Tibial nerve (tissue), 4 donors: Measurements from ENCODE around the gene COQ8A. TPM values are rescaled to one million over a fixed set of nuclear protein-coding genes. Genes with fewer than 3 reads are reported as not detected.
A peak's percentile ranks its signal among the peaks of the same experiment; 100 is the strongest.

Experiments
- DNase-seq, 2 donors: peaks; one replicate each; pipeline ENCODE4 v3.0.0-alpha.2; 2019; ENCODE audit warnings: low spot score in 2 of 2
- H3K27ac ChIP-seq, 4 donors: fragments of 200-600 bp; sonication (generic) in 3 of 4; one replicate each; pipeline ENCODE4 v1.5.1; 2017 to 2019; ENCODE audit warnings: mild to moderate bottlenecking in 1 of 4
- H3K27me3 ChIP-seq, 2 donors: fragments of 200-600 bp; sonication (generic) in 1 of 2; one replicate each; pipeline versions ENCODE4 v1.5.1 to v1.6.0; 2017 to 2019
- H3K36me3 ChIP-seq, 3 donors: fragments of 200-600 bp; sonication (generic); one replicate each; pipeline ENCODE4 v1.5.1; 2018 to 2019
- H3K4me1 ChIP-seq, 4 donors: fragments of 200-600 bp; sonication (generic) in 3 of 4; one replicate each; pipeline ENCODE4 v1.5.1; 2017 to 2019
- H3K4me3 ChIP-seq, 4 donors: fragments of 200-600 bp; sonication (generic) in 3 of 4; one replicate each; pipeline ENCODE4 v1.5.1; 2017 to 2019; ENCODE audit warnings: mild to moderate bottlenecking in 1 of 4, moderate library complexity in 1 of 4
- H3K9me3 ChIP-seq, 4 donors: fragments of 200-600 bp; sonication (generic) in 3 of 4; one replicate each; pipeline ENCODE4 v1.5.1; 2017 to 2019
- EP300 ChIP-seq, 2 donors: sonication (generic); formaldehyde crosslinking; IDR thresholded peaks; one replicate each; pipeline ENCODE4 v1.6.1; 2017; ENCODE audit warnings: antibody characterized with exemption in 2 of 2, mild to moderate bottlenecking in 1 of 2
- POLR2A ChIP-seq, 2 donors: fragments of 450-650 bp; IDR thresholded peaks; one replicate each; pipeline ENCODE4 v1.6.1; 2017; ENCODE audit warnings: antibody characterized with exemption in 2 of 2, mild to moderate bottlenecking in 2 of 2, moderate library complexity in 2 of 2
- WGBS, 2 donors: methylation state at CpG; one replicate each; pipeline ENCODE4 v1.1.5; 2018; 5-methylcytosine and 5-hydroxymethylcytosine counted together
- total RNA-seq, 4 donors: library from RNA; depleted of rRNA; stranded (reverse); fragments of >200 nt; gene quantifications; one replicate each; pipeline ENCODE4 v1.1.0, GENCODE V29; 2016
- TF ChIP-seq, protein P1 (sequence below), 5 experiments: fragments of 200-600 bp in 3 of 5; fragments of 450-650 bp in 2 of 5; sonication (generic) in 3 of 5; IDR thresholded peaks; one replicate each; pipeline ENCODE4 v1.5.1; 2016 to 2019; ENCODE audit warnings: antibody characterized with exemption in 5 of 5, mild to moderate bottlenecking in 3 of 5, moderate library complexity in 2 of 5

COQ8A gene
- total RNA-seq, 4 donors from 2014 or later: 39.9 to 60.7 (median 55.5) TPM

- no peak for TF ChIP-seq EP300 (IDR thresholded peaks at IDR 0.05)
- TF ChIP-seq POLR2A (IDR thresholded peaks at IDR 0.05): no peak
- TF ChIP-seq, protein P1, sequence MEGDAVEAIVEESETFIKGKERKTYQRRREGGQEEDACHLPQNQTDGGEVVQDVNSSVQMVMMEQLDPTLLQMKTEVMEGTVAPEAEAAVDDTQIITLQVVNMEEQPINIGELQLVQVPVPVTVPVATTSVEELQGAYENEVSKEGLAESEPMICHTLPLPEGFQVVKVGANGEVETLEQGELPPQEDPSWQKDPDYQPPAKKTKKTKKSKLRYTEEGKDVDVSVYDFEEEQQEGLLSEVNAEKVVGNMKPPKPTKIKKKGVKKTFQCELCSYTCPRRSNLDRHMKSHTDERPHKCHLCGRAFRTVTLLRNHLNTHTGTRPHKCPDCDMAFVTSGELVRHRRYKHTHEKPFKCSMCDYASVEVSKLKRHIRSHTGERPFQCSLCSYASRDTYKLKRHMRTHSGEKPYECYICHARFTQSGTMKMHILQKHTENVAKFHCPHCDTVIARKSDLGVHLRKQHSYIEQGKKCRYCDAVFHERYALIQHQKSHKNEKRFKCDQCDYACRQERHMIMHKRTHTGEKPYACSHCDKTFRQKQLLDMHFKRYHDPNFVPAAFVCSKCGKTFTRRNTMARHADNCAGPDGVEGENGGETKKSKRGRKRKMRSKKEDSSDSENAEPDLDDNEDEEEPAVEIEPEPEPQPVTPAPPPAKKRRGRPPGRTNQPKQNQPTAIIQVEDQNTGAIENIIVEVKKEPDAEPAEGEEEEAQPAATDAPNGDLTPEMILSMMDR (IDR thresholded peaks at IDR 0.05): no peak
- WGBS, 2 donors: 46 to 49% methylated on average over 18 of the region's 19 CpGs
- H3K4me1 ChIP-seq: peaks cover 0 to 63% (median 17%) of the 10 kb centered on the region in 4 donors
These were observed 5.2 kb downstream of the COQ8A start for GRCh38 chr1:226945106-226945857.

DNA sequence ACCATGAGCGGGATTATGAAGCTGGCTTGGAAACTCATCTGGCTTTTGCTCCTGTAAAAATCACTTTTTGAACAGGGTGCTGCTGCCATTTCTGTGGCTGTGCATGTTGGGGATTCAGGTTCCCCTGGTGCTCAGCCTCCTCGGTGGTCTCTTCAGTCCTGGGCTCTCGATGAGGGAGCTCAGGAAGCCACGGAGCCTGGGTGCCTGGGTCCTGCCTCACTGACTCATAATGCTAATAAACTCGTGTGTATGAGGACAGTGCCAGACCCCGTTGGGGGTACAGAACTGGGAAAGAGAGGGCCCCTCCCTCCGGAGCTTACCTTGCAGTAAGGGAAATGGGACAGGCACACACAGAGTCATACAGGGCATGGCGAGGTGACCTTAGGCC lies 5.8 kb downstream of the COQ8A start:
- TF ChIP-seq POLR2A (IDR thresholded peaks at IDR 0.05) (no peak), EP300 (IDR thresholded peaks at IDR 0.05) (no peak)
- TF ChIP-seq, protein P1 (IDR thresholded peaks at IDR 0.05): no peak
- Histone ChIP-seq H3K9me3 (no peaks in the 10 kb centered on the region), H3K27me3 (no peaks in the 10 kb centered on the region), H3K4me1 (peaks cover 0 to 61% (median 15%) of the 10 kb centered on the region in 4 donors), H3K27ac (peak overlapping the region in 1 of 4 donors; percentile 29), H3K4me3 (no peak overlapping the region), H3K36me3 (peaks cover 0 to 9% (median 0%) of the 10 kb centered on the region in 3 donors)
- WGBS, 2 donors: 76 to 80% methylated on average over 8 of the region's 8 CpGs
- DNase-seq: no peak

More at GRCh38 chr1:226945106-226945857, 5.2 kb downstream of the COQ8A start:
- Histone ChIP-seq H3K27ac (peak overlapping the region in 1 of 4 donors; percentile 29), H3K4me3 (no peak overlapping the region), H3K27me3 (no peaks in the 10 kb centered on the region), H3K9me3 (no peaks in the 10 kb centered on the region), H3K36me3 (peaks cover 0 to 9% (median 0%) of the 10 kb centered on the region in 3 donors)
- DNase-seq: no peak

DNA sequence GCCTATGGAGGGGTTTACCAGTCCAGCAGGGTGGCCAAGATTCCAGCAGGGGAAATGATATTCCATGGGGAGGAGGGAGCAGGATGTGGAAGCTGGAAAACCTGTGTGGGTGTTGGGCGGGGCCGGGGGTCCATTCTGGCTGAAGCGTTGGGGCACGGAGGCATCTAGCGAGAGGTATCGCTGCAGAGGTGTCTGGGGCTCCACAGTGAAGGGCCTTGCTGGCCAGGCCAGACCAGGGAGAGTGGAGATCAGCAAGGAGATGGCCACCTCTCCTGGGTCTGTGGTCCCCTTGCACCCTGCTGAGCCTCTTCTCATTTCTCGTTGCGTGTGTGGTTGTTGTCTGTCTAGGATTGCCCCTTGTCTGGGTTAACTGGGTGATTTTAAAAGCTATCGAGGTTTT lies 6.2 kb downstream of the COQ8A start:
- TF ChIP-seq POLR2A (IDR thresholded peaks at IDR 0.05) (no peak), EP300 (IDR thresholded peaks at IDR 0.05) (no peak)
- TF ChIP-seq, protein P1 (IDR thresholded peaks at IDR 0.05): no peak
- Histone ChIP-seq H3K27ac (no peak overlapping the region), H3K9me3 (no peaks in the 10 kb centered on the region), H3K36me3 (peaks cover 0 to 9% (median 0%) of the 10 kb centered on the region in 3 donors), H3K4me1 (peaks cover 0 to 57% (median 11%) of the 10 kb centered on the region in 4 donors), H3K27me3 (no peaks in the 10 kb centered on the region), H3K4me3 (no peak overlapping the region)
- WGBS, 2 donors: 87 to 90% methylated on average over 9 of the region's 9 CpGs
- DNase-seq: no peak

GRCh38 chr1:226946841-226947240 lies 6.7 kb downstream of the COQ8A start:
- Histone ChIP-seq H3K9me3 (no peaks in the 10 kb centered on the region), H3K27ac (no peak overlapping the region)
- 68 to 81% methylated on average over 3 of the region's 3 CpGs for WGBS, 2 donors

DNA sequence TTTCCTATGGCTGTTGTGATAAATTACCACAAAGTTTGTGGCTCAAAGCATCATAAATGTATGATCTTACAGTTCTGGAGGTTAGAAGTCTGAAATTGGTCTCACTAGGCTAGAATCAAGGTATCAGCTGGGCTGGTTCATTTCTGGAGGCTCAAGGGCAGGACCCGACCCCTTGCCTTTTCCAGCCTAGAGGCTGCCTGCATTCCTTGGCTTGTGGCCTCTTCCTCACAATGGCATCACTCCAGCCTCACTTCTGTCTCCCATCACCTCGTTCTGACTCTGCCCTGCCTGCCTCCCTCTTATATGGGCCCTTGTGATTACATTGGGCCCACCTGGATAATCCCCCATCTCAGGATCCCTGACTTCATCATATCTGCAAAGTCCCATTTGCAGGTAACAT lies 8.0 kb downstream of the COQ8A start:
- 98 to 100% methylated on average over 2 of the region's 2 CpGs for WGBS, 2 donors
- H3K27me3 ChIP-seq: no peaks in the 10 kb centered on the region
- peaks cover 0 to 39% (median 6%) of the 10 kb centered on the region in 4 donors for H3K4me1 ChIP-seq
- no peak overlapping the region for H3K27ac ChIP-seq
- no peaks in the 10 kb centered on the region for H3K9me3 ChIP-seq
- H3K4me3 ChIP-seq: no peak overlapping the region
- peaks cover 0 to 9% (median 0%) of the 10 kb centered on the region in 3 donors for H3K36me3 ChIP-seq
- DNase-seq: no peak
- TF ChIP-seq POLR2A (IDR thresholded peaks at IDR 0.05) (no peak), EP300 (IDR thresholded peaks at IDR 0.05) (no peak)
- TF ChIP-seq, protein P1 (IDR thresholded peaks at IDR 0.05): no peak

More at GRCh38 chr1:226946841-226947240, 6.7 kb downstream of the COQ8A start:
- TF ChIP-seq EP300 (IDR thresholded peaks at IDR 0.05): no peak
- no peak for TF ChIP-seq POLR2A (IDR thresholded peaks at IDR 0.05)
- TF ChIP-seq, protein P1 (IDR thresholded peaks at IDR 0.05): no peak
- DNase-seq: no peak
- Histone ChIP-seq H3K36me3 (peaks cover 0 to 9% (median 0%) of the 10 kb centered on the region in 3 donors), H3K4me3 (no peak overlapping the region), H3K27me3 (no peaks in the 10 kb centered on the region), H3K4me1 (peaks cover 0 to 51% (median 8%) of the 10 kb centered on the region in 4 donors)
